ENCODE measurements around the gene RXRA.

Gene RXRA

DNA sequence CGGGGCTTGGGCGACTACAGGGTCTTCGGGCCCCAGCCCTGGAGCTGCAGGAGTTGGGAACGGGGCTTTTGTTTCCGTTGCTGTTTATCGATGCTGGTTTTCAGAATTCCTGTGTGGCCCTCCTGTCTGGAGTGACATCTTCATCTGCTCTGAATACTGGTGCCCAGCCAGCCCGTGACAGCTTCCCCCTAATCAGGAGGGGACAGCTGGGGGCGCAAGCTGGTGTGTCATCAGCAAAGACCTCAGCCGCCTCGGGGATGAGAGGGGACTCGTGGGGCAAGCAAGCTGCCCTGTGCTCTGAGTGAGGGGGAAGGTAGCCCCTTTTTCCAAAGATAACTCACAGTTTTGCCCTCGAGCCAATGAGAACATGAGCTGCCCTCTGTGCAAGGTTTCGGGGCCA, 110.7 kb downstream of the RXRA start:
- Histone ChIP-seq H3K36me3 (ENCODE audit: insufficient read depth, low read length) (no peaks in the 10 kb centered on the region), H2AFZ (ENCODE audit: low read length) (no peak overlapping the region), H3K9me3 (ENCODE audit: low read length) (no peaks in the 10 kb centered on the region), H3F3A (ENCODE audit: insufficient read depth, low read length) (no peaks in the 10 kb centered on the region), H3K27me3 (ENCODE audit: insufficient read depth, low read length) (no peaks in the 10 kb centered on the region; the same call in 1 of the 2 replicates), H3K4me1 (ENCODE audit: insufficient read depth, low read length, severe bottlenecking) (no peaks in the 10 kb centered on the region), H3K9me2 (ENCODE audit: low read depth, low read length) (no peaks in the 10 kb centered on the region), H3K4me2 (ENCODE audit: low read length) (no peak overlapping the region), H3K79me2 (ENCODE audit: insufficient read depth, low read length) (no peaks in the 10 kb centered on the region), H3K4me3 (ENCODE audit: low read depth, low read length, poor library complexity, severe bottlenecking) (no peak overlapping the region), H3K27ac (ENCODE audit: low read depth, low read length, poor library complexity, severe bottlenecking) (no peak overlapping the region), H3K9ac (ENCODE audit: low read length) (no peak overlapping the region), H4K20me1 (ENCODE audit: insufficient read depth, low read length) (no peaks in the 10 kb centered on the region)
- no peak for TF ChIP-seq EZH2 (IDR thresholded peaks at IDR 0.05; ENCODE audit: borderline replicate concordance, low read length)
- TF ChIP-seq, protein P1, sequence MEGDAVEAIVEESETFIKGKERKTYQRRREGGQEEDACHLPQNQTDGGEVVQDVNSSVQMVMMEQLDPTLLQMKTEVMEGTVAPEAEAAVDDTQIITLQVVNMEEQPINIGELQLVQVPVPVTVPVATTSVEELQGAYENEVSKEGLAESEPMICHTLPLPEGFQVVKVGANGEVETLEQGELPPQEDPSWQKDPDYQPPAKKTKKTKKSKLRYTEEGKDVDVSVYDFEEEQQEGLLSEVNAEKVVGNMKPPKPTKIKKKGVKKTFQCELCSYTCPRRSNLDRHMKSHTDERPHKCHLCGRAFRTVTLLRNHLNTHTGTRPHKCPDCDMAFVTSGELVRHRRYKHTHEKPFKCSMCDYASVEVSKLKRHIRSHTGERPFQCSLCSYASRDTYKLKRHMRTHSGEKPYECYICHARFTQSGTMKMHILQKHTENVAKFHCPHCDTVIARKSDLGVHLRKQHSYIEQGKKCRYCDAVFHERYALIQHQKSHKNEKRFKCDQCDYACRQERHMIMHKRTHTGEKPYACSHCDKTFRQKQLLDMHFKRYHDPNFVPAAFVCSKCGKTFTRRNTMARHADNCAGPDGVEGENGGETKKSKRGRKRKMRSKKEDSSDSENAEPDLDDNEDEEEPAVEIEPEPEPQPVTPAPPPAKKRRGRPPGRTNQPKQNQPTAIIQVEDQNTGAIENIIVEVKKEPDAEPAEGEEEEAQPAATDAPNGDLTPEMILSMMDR (IDR thresholded peaks at IDR 0.05; ENCODE audit: low read length), result no peak

DNA sequence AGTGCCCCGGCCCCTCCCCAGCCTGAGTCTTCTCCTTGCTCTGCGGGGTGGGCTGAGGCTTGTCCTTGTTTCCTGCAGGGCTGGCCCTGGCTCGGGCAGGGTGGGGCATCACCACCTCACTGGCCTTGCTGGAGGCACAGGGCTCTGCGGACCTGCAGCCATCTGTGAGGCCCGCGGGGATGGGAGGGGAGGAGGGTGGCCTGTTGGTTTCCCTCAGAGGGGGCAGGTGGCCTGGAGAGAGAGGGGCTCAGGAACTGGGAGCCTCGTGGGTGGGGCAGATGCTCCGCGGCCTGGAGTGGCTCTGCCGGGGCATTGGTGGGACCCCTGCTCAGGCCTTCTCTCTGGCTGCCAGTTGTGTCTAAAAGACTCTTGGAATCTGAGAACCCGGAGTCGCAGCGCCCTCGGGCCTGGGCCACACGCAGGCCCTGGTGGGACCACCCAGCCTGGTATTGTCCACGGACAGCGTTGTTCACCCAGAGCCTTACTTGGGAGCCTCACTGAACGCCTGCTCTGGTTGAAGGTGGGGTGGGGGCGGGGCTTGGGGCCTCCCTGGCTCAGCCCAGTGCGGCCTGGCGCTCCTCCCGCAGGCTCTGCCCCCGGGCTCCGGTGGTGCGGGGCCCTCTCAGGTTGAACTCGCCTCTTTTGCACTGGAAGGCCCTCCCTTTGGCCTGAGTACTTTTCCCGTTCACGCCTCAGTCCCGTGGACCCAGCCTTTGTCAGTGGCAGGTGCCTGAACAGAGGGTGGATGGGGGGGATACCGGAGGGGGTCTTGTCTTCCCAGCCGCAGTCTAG, 111.3 kb downstream of the RXRA start:
- Histone ChIP-seq H2AFZ (ENCODE audit: low read length) (no peak overlapping the region), H3K36me3 (ENCODE audit: insufficient read depth, low read length) (no peaks in the 10 kb centered on the region), H3K9me3 (ENCODE audit: low read length) (no peaks in the 10 kb centered on the region), H3K4me1 (ENCODE audit: insufficient read depth, low read length, severe bottlenecking) (no peaks in the 10 kb centered on the region), H3K4me3 (ENCODE audit: low read depth, low read length, poor library complexity, severe bottlenecking) (no peak overlapping the region), H3K9me2 (ENCODE audit: low read depth, low read length) (no peaks in the 10 kb centered on the region), H3K4me2 (ENCODE audit: low read length) (no peak overlapping the region), H3F3A (ENCODE audit: insufficient read depth, low read length) (no peaks in the 10 kb centered on the region), H3K27me3 (ENCODE audit: insufficient read depth, low read length) (no peaks in the 10 kb centered on the region; the same call in 1 of the 2 replicates), H3K27ac (ENCODE audit: low read depth, low read length, poor library complexity, severe bottlenecking) (no peak overlapping the region), H4K20me1 (ENCODE audit: insufficient read depth, low read length) (no peaks in the 10 kb centered on the region), H3K79me2 (ENCODE audit: insufficient read depth, low read length) (no peaks in the 10 kb centered on the region), H3K9ac (ENCODE audit: low read length) (no peak overlapping the region)
- TF ChIP-seq EZH2 (IDR thresholded peaks at IDR 0.05; ENCODE audit: borderline replicate concordance, low read length), result no peak
- TF ChIP-seq, protein P1 (IDR thresholded peaks at IDR 0.05; ENCODE audit: low read length), result no peak

DNA sequence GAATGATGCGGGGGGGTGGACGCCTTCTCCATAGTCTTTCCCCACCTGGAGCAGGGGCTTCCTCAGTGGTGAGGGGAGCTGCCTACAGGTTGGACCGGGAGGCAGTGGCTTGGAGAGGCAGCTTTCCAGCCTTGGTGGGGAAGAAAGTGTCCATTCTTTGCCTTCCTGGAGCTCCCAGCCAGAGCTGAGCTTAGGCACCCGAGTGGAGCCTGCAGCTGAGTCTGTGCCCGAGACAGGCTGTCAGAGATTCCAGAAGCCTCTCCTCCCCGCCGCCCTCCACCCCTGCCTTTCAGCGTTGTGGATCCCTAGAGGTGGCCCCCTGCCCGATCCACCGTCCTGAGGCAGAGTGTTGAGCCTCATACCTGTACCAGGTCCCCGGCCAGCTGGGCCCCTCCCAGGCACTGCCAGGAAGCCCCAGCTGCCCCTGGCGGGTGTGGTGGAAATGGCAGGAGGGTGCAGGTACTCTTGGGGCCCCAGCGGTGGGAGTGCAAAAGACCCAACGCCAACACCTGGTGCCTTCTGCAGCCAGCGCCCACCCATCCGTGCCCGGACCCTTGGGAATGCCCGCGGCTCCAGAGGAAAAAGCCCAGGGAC, 112.0 kb downstream of the RXRA start:
- TF ChIP-seq, protein P1 (IDR thresholded peaks at IDR 0.05; ENCODE audit: low read length), result peak; percentile 33; the same call in 1 of the 2 replicates
- TF ChIP-seq EZH2 (IDR thresholded peaks at IDR 0.05; ENCODE audit: borderline replicate concordance, low read length), result no peak
- Histone ChIP-seq H4K20me1 (ENCODE audit: insufficient read depth, low read length) (no peaks in the 10 kb centered on the region), H3K4me3 (ENCODE audit: low read depth, low read length, poor library complexity, severe bottlenecking) (no peak overlapping the region), H3K9me3 (ENCODE audit: low read length) (no peaks in the 10 kb centered on the region), H3K9ac (ENCODE audit: low read length) (no peak overlapping the region), H3K4me2 (ENCODE audit: low read length) (no peak overlapping the region), H3K9me2 (ENCODE audit: low read depth, low read length) (no peaks in the 10 kb centered on the region), H3K27me3 (ENCODE audit: insufficient read depth, low read length) (no peaks in the 10 kb centered on the region; the same call in 1 of the 2 replicates), H3K79me2 (ENCODE audit: insufficient read depth, low read length) (no peaks in the 10 kb centered on the region), H3K4me1 (ENCODE audit: insufficient read depth, low read length, severe bottlenecking) (no peaks in the 10 kb centered on the region), H3K36me3 (ENCODE audit: insufficient read depth, low read length) (no peaks in the 10 kb centered on the region), H3F3A (ENCODE audit: insufficient read depth, low read length) (no peaks in the 10 kb centered on the region), H3K27ac (ENCODE audit: low read depth, low read length, poor library complexity, severe bottlenecking) (no peak overlapping the region), H2AFZ (ENCODE audit: low read length) (no peak overlapping the region)
